GM19463 (cell line): ENCODE data around the gene LRMDA.

Source experiments
- ATAC-seq: cut with Tn5 transposase; IDR thresholded peaks from one replicate; pipeline ENCODE4 v1.9.1; 2021; ENCODE audit warnings: mild to moderate bottlenecking, moderate library complexity; ENCODE audit not compliant: unreplicated experiment

Gene LRMDA

DNA sequence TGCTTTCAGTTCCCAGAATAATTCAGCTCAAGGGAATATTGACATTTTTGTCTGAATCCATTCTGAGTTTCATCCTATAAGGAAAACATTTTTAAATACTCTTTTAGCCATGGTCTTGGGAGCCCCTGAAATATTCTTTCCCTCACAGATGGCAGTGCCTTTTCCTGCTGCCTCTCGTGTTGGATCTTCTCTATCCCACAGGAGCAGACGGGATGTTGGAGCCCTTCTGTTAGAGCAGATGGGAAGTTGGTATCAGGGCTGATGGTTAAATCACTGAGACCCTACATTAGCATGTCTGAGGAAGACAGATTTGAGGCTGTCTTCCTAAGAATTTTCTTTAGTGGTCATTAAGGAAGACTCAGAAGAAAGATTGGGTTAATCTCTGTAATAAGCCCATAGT lies 737.8 kb downstream of the LRMDA start:
- no peak for ATAC-seq

DNA sequence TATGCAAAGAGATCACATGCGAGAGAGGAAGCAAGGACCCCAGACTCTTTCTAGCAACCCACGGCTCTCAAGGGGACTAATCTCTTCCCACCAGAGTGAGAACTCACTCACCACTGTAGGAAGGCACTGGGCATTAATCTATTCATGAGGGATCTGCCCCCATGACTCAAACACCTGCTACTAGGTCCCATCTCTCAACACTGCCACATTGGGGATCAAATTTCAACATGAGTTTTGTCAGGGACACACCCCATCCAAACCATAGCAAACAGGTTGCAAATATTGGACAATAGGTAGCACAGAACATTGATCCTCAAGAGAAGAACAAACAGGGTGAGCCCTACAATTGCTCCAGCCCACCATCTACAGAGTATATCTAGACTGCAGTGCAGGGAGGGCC lies 740.6 kb downstream of the LRMDA start:
- ATAC-seq = no peak

DNA sequence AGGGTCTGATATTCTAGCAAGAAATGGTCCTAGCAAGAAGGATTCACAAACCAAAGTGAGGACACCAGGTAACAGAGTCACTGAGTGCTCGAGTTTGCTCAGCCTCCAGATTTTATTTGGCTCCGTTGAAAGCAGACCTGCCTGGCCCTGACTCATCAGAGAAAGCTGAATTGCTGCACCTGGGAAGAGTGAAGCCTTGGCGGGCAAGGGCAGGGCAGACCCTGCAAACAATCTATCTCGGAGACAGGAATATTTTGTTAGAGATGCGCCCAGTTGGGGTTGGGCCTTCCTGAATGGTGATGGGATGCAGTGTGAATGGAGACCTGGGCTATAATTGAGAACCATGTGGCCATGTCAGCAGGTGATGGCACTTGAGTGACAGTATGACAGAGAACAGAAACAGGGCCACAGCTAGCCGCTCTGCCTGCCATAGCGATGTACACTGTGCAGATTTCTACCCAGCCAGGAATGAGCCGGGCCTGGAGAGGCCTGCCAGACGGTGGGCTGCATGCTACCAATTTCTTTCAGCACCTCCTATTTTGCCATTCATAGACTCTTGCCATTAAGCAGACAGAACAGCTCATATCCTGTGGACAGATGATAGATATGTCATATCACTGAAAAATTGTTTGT lies 744.2 kb downstream of the LRMDA start:
- ATAC-seq = no peak

GRCh38 chr10:76176166-76176550 lies 744.7 kb downstream of the LRMDA start:
- ATAC-seq = no peak

DNA sequence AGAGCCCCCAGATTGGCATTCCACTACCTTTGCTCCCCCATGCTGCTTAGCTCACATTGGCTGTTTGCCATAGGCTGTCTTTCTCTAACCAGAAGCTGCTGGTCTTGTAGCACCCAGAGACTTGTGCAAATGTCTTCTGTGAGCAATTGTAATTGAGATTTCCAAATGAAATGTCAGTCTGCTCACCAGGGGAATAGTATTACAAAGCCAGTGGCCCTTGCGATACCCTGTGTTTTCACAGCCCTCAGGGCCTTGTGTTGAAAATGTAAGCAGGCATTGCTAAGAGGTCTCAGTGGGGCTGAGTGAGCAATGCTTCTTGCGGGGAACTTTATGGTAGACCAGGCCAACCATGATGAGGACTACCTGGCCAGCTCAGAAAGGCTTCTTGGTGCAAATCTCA lies 746.5 kb downstream of the LRMDA start:
- ATAC-seq = no peak

DNA sequence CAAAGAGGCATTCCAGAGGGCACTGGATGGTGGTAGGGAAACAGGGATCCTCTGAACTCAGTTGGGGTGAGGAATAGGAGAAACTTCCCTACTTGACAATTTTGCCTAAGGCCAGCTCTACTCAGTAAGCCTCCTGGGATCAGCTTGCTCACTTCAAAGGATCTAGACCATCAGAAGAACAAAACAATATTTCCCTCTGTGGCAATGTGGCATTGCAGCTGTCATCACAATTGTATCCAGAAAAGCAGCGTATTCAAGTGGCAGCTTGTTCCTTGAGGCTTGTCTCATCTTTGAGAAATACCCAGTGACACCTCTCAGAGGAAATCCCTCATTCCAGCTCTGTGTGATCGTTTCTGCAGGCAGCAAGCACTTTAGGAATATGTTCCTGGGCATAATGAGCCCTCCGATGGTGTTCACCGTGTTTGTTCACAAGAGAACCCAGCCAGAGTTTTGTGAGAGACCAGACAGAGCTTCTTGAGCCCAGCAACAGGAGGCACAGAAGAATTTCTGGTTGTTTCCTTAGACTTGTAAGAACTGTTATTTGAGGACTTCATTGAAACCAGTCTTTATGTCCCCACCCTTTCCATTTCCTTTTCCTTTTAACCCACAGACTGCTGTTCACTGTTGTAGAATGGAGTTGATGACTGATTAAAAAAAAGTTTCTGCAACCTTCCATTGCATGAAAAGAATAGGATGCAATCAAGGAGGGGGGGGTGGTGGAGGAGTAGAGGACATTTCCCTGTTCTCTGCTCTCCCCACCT lies 747.3 kb downstream of the LRMDA start:
- ATAC-seq = no peak

DNA sequence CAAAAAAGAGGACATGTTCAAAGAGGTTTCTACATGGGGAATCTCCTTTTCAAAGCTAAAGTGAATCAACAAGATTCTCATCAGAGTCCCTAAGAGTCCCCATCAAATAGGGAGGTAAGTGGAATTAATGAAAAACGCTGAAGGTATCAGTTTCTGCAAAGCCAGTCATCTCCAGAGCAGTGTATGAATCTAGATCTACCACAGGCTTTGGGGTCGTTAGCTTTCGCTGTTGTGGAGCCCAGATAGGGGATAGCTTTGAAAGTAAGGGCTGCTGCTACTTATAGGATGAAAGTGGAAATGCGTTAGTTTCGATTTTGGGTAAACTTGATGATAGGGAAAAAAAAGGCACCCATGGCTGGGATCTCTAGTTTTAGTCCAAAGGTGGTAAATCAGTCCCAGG lies 748.4 kb downstream of the LRMDA start:
- no peak for ATAC-seq

DNA sequence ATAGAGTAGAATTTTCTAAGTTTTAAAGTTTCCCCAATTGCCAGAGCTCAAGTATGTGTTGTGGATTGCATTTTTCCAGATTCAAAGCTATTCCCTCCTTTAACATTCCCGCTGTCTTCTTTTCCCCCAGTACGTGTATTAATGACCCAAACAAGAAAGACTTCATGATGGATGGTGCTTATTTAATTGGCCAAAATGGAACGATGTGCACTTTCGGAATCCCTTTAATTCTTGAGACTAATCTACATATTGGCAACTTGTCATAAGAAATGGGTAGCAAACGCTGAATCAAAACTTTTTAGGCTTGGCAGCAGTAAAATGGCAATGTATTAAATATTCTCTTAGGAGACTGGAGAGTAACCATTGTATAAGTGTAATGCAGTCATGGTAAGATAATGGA lies 753.2 kb downstream of the LRMDA start:
- no peak for ATAC-seq

DNA sequence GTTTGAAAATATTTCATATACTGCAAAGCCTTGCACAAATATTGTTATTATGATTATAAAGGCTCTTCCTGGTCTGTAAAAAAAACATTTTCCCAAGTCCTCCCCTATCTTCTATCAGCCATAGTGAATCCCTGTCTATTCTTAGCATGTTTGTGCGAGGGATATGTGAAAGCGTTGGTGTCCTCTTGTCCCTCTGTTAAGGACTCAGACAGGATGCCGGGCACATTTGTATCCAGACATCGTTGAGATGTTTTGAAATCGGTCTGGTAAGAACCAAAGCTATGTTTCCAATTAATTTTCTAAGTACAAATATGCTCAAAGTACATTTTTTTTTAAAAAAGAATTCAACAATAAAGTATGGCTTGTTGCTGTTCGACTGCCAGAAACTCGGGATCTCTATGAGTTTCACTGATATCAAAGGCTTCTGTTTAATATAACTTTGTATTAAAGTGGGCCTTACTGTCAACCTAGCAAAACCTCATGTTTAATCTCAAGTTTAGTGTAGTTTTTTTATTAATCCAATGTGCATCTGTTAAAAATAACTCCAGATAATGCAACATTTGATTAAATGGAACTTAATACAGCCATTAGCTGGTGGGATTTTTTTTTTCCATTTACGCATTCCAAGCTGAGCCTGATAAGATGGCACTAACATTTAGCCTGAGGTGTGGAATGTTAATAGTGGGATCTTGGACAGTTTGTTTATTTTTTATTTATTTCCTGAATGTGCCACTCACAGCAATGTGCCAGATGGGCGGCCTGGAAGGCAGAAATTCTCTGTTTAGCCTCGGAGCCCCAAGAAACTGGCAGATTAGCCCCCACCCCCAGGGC lies 754.3 kb downstream of the LRMDA start:
- ATAC-seq = no peak

DNA sequence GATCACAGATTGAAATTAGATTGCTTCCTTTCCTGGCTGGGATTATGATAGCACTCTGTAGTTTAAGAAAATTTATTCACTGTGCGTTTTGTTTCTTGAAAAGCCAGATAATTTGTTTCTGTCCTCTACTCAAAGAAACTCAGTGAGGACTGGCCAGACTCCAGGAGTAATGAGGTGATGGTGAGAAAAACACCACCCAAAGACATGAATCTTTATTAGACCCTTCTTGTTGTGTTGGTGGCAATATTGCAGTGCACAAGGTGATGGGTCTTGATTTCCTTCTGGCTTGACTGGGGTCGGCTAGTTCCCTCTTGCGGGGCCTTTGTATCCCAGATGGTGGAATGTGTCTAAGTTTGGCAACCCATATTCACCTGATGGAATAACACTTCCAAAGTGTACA lies 756.8 kb downstream of the LRMDA start:
- no peak for ATAC-seq

DNA sequence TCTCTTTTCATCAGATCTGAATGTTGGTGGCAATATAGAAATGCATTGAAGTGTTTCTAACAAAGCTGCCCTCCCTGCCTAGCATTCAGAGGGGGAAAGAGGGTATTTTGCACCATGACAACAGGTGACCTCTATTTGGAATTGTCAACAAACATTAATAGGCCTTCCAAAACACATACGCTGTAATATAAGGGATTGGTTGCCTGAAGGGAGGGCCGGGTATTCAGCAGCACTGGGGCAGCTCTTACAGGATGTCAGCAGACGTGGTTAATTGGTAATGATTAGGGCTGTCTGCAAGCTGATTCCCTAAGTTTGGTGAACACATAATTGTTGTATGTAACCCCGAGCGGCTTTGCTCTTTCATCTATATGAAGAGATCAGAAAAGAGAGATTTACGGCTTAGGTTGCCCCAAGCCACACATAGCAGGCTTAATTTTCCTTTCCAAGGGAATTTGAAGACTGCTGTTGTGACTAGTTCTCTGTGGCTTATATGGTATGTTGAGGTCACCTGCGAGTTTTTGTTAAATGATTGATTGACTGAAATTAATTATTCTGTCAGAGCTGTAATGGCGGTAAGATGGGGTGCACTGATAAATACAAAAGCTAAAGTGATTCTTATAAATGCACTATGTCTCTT lies 759.3 kb downstream of the LRMDA start:
- ATAC-seq = no peak

- ATAC-seq = no peak
These were observed 759.9 kb downstream of the LRMDA start for GRCh38 chr10:76191336-76191735.

DNA sequence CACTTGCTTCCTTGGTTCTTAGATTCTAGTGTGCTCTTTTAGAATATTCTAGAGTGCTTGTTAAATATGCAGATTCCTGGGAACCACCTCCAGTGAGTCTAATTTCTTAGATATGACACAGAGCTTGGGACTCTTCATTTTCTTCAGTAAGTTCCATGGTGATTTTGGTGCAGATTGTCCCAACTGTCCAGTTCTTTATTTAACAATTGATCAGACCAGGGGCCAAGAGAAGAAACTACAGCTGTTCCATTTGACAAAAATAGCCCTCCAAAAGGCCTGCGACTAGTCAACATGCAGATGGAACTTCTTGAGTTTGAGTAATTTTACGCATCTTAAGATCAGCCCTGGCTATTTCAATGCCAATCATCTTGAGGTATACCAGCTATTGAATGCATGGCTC lies 760.7 kb downstream of the LRMDA start:
- no peak for ATAC-seq

- ATAC-seq = no peak
These were observed 761.4 kb downstream of the LRMDA start for GRCh38 chr10:76192694-76193320.

- ATAC-seq = no peak
These were observed 764.4 kb downstream of the LRMDA start for GRCh38 chr10:76195654-76196390.

DNA sequence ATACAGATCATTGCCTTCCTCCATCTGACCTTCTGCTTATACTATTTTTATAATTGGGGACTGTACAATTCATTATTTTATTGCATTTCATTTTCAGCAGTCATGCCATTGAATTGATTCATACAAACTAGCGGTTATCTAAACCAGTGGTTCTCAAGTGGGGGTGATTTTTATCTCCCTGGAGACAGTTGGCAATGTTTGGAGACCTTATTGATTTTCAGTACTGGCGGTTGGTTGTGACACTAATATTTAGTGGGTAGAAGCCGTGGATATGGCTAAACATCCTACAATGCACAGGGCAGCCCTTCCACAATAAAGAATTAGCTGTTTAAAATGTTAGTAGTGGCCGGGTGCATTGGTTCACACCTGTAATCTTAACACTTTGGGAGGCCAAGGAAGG lies 765.9 kb downstream of the LRMDA start:
- ATAC-seq = no peak

- no peak for ATAC-seq
These were observed 767.0 kb downstream of the LRMDA start for GRCh38 chr10:76198287-76199035.

DNA sequence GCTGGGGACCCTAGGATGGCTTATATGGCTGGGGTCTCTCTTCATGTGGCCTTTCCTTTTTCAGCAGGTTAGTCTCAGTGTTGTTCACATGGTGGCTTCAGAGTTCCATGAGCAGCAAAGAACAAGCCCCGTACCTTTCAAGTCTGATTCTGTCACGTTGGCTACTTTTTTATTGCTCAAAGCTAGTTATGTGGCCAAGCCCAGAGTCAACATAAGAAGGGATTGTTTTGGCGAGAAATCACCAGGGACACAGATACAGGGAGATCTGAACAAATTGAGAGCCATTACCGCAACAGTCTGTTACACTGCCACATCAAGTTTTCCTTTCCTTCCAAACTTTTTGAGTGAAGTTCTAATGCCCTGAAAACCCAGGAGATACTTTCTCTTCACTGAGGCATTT lies 770.5 kb downstream of the LRMDA start:
- no peak for ATAC-seq

- ATAC-seq = no peak
These were observed 771.4 kb downstream of the LRMDA start for GRCh38 chr10:76202777-76203176.

DNA sequence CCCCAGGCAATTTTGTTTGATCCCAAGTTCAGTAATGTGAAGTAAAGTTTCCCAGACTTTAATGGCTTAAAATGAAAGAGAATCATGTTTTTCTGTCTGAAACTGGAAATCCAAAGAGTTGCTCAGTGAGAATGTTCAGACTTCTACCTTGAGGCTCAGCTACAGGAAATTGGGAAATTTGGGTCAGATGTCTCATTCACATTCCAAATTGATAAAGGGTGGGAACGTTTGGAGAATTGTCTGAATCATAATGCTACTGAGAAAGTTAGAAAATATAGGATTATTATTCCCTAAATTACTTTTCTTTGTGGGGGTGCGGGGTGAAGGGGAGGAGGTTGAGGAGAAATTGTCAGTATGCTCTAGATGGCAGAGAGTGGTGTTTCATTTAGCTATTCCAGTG lies 773.9 kb downstream of the LRMDA start:
- ATAC-seq = no peak
